GM13977 (cell line): ENCODE results near the gene TMPO.
"Not testable (repeated sequence)": the region's sequence is repeated elsewhere in the genome, so short reads cannot be mapped to it uniquely, and the experiment has no call there.

Experiments used
- DNase-seq: peaks from one replicate; pipeline ENCODE4 v3.0.0; 2012; ENCODE audit warnings: low spot score
- in situ Hi-C: fragments of 300-500 bp; cut with MboI; formaldehyde crosslinking; loops from one replicate; pipeline ENCODE4 v1.12.0; 2022; ENCODE audit warnings: low sequenced_read_pairs, low pct_unique_long_range_greater_than_20kb, mixed read lengths, inconsistent platforms; ENCODE audit not compliant: unreplicated experiment
- TF ChIP-seq, protein P1 (sequence below): IDR thresholded peaks from 2 replicates; pipeline ENCODE4 v1.5.1; 2012; ENCODE audit warnings: mild to moderate bottlenecking, control low read depth; ENCODE audit not compliant: insufficient read depth; ENCODE audit errors: extremely low read depth, missing control alignments

Gene TMPO

DNA sequence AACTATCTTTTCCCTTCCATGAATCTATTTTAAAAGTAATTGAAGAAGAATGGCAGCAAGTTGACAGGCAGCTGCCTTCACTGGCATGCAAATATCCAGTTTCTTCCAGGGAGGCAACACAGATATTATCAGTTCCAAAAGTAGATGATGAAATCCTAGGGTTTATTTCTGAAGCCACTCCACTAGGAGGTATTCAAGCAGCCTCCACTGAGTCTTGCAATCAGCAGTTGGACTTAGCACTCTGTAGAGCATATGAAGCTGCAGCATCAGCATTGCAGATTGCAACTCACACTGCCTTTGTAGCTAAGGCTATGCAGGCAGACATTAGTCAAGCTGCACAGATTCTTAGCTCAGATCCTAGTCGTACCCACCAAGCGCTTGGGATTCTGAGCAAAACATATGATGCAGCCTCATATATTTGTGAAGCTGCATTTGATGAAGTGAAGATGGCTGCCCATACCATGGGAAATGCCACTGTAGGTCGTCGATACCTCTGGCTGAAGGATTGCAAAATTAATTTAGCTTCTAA lies 18.4 kb downstream of the TMPO start:
- TF ChIP-seq, protein P1, sequence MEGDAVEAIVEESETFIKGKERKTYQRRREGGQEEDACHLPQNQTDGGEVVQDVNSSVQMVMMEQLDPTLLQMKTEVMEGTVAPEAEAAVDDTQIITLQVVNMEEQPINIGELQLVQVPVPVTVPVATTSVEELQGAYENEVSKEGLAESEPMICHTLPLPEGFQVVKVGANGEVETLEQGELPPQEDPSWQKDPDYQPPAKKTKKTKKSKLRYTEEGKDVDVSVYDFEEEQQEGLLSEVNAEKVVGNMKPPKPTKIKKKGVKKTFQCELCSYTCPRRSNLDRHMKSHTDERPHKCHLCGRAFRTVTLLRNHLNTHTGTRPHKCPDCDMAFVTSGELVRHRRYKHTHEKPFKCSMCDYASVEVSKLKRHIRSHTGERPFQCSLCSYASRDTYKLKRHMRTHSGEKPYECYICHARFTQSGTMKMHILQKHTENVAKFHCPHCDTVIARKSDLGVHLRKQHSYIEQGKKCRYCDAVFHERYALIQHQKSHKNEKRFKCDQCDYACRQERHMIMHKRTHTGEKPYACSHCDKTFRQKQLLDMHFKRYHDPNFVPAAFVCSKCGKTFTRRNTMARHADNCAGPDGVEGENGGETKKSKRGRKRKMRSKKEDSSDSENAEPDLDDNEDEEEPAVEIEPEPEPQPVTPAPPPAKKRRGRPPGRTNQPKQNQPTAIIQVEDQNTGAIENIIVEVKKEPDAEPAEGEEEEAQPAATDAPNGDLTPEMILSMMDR = no peak

DNA sequence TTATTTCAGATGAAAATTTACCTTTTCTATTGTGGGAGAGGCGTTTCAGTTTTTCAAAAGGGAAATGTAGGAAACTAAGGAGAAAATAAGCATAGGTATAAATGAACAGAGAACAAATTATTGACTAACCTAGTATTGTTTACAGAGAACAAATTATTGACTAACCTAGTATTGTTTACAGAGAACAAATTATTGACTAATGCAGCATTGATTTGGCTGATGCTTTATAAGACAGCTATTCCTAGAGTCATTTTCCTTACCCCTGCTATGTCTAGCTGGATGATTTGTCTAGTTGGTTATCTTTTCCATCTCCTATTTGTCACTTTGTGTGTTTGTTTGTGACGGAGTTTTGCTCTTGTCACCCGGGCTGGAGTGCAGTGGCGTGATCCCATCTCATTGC lies 22.6 kb downstream of the TMPO start:
- in situ Hi-C loops = no loop called here
- DNase-seq = no peak
- TF ChIP-seq, protein P1 = no peak

More for the DNA sequence above, 18.4 kb downstream of the TMPO start:
- in situ Hi-C loops = no loop called here
- no peak for DNase-seq

DNA sequence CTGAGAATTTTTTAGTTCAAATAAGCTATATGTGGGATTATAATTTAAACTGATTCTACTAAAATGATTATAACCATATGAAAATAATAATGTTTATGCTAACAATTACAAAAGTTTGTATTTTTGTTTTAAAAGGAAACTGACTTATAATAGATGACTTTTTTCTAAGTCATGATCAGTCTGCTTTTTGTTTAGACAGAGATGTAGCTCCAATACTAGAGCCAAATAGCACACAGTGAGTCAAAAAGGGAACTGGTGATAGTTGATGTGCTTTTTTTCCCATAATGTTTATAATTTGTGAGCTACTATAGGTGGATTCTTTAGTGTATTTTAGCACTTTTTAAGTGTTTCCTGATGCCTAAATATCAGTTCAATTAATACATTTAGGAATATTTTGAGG lies 28.3 kb downstream of the TMPO start:
- TF ChIP-seq, protein P1 = no peak
- DNase-seq = no peak
- in situ Hi-C loops = no loop called here

DNA sequence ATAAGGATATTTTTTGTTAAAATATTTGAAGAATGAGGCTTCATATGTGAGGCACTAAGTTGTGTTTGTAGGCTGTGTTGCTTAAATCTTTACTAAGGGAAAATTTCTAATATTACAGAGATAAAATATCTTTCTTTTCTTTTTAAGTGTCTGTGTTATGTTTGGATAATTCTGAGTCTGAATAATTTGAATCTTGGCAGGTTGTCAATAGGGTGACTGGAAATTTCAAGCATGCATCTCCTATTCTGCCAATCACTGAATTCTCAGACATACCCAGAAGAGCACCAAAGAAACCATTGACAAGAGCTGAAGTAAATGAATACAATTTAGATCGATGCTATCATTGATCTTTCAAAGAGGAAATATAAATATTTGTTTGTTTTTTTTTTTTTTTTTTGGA lies 29.4 kb downstream of the TMPO start:
- no peak for DNase-seq
- TF ChIP-seq, protein P1 = no peak
- in situ Hi-C loops = no loop called here

DNA sequence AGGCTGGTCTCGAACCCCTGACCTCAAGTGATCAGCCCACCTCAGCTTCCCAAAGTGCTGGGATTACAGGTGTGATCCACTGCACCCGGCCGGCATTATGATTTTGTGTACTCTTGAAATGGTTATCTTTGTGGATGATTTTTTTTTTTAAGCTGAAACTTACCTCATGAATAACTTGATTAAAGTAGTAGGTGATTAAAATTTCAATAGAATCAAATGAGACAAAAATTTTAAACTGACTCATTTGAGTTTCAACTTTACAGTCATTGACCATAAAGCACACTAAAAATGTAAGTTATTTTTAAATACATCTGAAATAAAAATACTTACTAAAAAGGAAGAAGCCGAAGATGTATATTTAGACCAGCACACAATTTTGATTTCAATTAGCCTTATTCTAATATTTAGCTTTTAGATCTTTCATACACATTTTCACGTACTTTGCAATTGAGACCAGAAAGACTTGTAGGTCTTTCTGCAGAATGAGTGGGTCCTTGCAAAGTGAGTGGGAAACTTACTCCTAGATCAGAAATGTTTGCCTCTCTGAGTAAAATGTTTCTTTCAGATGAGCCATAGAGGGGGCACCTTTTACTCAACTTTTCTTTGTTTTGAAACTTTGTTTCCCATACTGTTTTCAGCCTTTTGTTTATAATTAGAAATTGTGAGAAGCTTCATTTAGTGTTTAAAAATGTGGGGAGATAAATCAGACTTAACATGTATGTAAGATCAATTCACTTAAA lies 34.2 kb downstream of the TMPO start:
- DNase-seq = no peak
- TF ChIP-seq, protein P1 = no peak
- in situ Hi-C loops = no loop called here

DNA sequence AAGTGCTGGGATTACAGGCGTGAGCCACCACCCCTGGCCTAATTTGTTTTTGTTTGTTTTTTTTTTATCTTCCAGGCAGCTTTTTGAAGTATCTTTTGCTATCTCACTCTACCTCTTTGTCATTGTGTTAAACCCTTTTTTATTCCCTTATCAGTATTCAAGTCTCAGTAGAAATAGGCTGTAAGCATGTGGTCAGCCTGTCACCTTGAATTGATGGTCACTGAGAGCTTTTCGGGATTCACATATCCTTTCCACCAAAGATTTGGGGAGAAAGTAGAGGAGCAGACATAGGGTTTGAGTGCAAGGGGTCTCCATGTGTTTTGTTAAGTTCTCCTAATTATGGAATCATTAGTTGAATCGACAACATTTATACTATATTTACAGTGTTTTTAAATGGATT lies 36.4 kb downstream of the TMPO start:
- in situ Hi-C loops = no loop called here
- no peak for DNase-seq
- TF ChIP-seq, protein P1 = no peak

DNA sequence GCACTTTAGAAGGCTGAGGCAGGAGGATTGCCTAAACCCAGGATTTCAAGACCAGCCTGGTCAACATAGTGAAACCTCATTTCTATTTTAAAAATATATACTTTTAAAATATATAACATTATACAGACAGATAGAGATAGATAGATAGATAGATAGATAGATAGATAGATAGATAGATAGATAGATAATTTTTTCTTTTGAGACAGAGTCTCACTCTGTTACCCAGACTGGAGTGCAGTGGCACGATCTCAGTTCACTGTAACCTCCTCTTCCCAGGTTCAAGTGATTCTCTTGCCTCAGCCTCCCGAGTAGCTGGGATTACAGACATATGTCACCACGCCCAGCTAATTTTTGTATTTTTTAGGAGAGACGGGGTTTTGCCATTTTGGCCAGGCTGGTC lies 42.7 kb downstream of the TMPO start:
- DNase-seq, in situ Hi-C loops: not testable (repeated sequence)
